ENCODE measurements around the gene DISP2. TPM values are rescaled to one million over a fixed set of nuclear protein-coding genes. Genes with fewer than 3 reads are reported as not detected.

Gene DISP2
- total RNA-seq, 3 donors from 2014 or later = under 0.01 to 0.88 (median under 0.01) TPM

DNA sequence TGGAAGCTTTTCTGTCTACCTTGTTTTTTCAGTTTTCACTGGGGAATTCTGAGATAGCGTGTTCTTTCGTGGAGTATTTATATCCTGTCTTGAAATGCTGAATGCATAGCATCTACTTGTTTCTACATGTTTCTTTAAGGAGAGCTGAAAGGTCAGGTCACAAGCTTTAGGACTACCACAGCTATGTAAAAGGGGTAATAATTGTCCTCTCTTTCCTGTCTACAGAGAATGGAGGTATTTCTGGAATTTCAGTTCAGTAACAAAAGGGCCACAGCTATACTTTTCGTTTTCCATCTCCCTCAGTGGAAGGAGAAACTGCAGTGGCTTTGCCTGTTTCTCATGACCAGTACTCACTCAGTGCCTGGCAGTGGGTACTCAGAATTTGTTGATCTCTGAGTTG lies 29.8 kb upstream of the DISP2 start:
- intact Hi-C loops (cut with DNase I; ENCODE audit: low total_unique reads) = no loop called here
- Histone ChIP-seq H3K36me3 (no peaks in the 10 kb centered on the region), H3K4me3 (no peak overlapping the region), H3K9me3 (no peaks in the 10 kb centered on the region), H3K27ac (no peak overlapping the region), H3K27me3 (no peaks in the 10 kb centered on the region), H3K4me1 (peaks cover 4 to 5% of the 10 kb centered on the region in 2 donors)
- no peak for TF ChIP-seq CTCF (IDR thresholded peaks at IDR 0.05)
- TF ChIP-seq POLR2A (IDR thresholded peaks at IDR 0.05) = no peak
- no peak for TF ChIP-seq POLR2AphosphoS5 (IDR thresholded peaks at IDR 0.05)
- DNase-seq (ENCODE audit: low spot score in 2 of 2) = no peak

DNA sequence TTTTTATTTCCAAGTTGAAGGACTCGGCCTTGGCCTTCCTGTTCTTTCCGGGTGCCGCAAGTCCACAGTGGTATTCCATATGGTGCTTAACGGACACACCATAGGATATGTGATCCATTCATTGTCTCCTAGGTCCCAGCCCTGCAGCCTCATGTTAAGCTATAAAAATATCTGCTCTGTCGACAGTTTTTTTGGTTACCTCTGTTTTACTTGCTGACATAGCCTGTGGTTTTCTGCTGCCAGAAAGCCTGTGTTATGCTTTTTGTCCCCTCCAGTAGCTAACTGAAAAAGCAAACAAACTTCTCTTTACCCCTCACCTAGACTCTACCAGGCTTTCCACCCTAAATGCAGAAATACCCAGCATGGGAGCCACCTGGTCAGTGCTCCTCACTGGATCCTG lies 29.3 kb upstream of the DISP2 start:
- Histone ChIP-seq H3K4me3 (no peak overlapping the region), H3K27ac (no peak overlapping the region)
- TF ChIP-seq CTCF (IDR thresholded peaks at IDR 0.05) = no peak
- TF ChIP-seq POLR2A (IDR thresholded peaks at IDR 0.05) = no peak
- TF ChIP-seq POLR2AphosphoS5 (IDR thresholded peaks at IDR 0.05) = no peak

DNA sequence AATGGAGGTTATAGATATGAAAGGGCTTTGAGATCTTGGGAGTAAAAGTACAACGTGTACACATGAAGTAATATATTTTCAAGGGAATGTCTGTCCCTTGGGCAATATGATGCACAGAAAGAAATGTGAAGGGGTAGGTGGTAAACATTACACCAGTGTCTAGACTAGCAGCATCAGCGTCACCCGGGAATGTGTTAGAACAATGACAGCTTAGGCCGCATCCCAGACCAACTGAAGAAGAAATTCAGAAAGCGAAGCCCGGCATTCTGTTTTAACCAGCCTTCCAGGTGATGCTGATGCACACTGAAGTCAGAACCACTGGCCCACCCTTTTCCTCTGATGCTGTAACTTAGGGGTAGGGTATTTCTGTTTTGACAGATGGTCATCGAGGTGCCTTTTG lies 28.2 kb upstream of the DISP2 start:
- no peak for TF ChIP-seq POLR2A (IDR thresholded peaks at IDR 0.05)
- Histone ChIP-seq H3K9me3 (no peaks in the 10 kb centered on the region), H3K4me1 (peaks cover 7 to 14% of the 10 kb centered on the region in 2 donors), H3K27ac (peak overlapping the region; percentile 40 to 43), H3K27me3 (no peaks in the 10 kb centered on the region), H3K36me3 (no peaks in the 10 kb centered on the region), H3K4me3 (no peak overlapping the region)
- intact Hi-C loops (cut with DNase I; ENCODE audit: low total_unique reads) = no loop called here
- no peak for DNase-seq (ENCODE audit: low spot score in 2 of 2)

More for the DNA sequence above, 29.3 kb upstream of the DISP2 start:
- Histone ChIP-seq H3K9me3 (no peaks in the 10 kb centered on the region), H3K36me3 (no peaks in the 10 kb centered on the region), H3K27me3 (no peaks in the 10 kb centered on the region), H3K4me1 (peaks cover 4 to 5% of the 10 kb centered on the region in 2 donors)
- DNase-seq (ENCODE audit: low spot score in 2 of 2) = no peak
- intact Hi-C loops (cut with DNase I; ENCODE audit: low total_unique reads) = no loop called here

DNA sequence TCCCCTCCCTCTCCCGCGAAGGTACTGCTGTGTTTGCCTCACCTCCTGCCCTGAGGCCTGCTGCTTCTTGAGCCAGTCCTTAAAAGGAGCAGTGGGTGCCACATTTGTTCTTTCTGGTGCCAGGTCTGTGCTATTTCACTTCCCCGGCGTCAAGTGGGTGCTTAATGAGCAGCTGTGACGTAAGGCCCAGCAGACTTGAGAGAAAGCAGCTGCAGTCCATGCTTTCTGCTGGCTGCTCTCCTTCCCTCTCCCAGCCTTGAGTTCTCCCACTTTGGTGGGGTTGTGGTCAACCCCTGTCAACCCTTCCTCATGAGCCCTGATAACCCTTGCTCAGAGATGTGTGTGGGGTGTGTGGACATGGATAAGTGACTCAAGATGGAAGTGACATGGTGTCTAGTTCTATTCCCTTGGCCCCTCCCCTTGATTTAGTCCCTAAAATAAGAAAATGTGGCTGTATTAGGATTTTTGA lies 27.6 kb upstream of the DISP2 start:
- Histone ChIP-seq H3K36me3 (no peaks in the 10 kb centered on the region), H3K27me3 (no peaks in the 10 kb centered on the region), H3K9me3 (no peaks in the 10 kb centered on the region), H3K4me3 (no peak overlapping the region), H3K4me1 (peaks cover 10 to 12% of the 10 kb centered on the region in 2 donors), H3K27ac (peak overlapping the region; percentile 40 to 43)
- intact Hi-C loops (cut with DNase I; ENCODE audit: low total_unique reads) = no loop called here
- DNase-seq (ENCODE audit: low spot score in 2 of 2) = peak in 1 of 2 donors; percentile 48
- TF ChIP-seq POLR2AphosphoS5 (IDR thresholded peaks at IDR 0.05) (no peak), CTCF (IDR thresholded peaks at IDR 0.05) (no peak), POLR2A (IDR thresholded peaks at IDR 0.05) (no peak)

- peak overlapping the region in 1 of 2 donors; percentile 43 for H3K27ac ChIP-seq
Measured at GRCh38 chr15:40331026-40331425, 27.0 kb upstream of the DISP2 start.

More at GRCh38 chr15:40331026-40331425, 27.0 kb upstream of the DISP2 start:
- DNase-seq (ENCODE audit: low spot score in 2 of 2) = no peak
- H3K27me3 ChIP-seq = no peaks in the 10 kb centered on the region
- no peak overlapping the region for H3K4me3 ChIP-seq
- H3K9me3 ChIP-seq = no peaks in the 10 kb centered on the region
- TF ChIP-seq POLR2A (IDR thresholded peaks at IDR 0.05) = no peak
- TF ChIP-seq CTCF (IDR thresholded peaks at IDR 0.05) = no peak
- no peak for TF ChIP-seq POLR2AphosphoS5 (IDR thresholded peaks at IDR 0.05)
- intact Hi-C loops (cut with DNase I; ENCODE audit: low total_unique reads) = no loop called here
- peaks cover 16 to 17% of the 10 kb centered on the region in 2 donors for H3K4me1 ChIP-seq
- H3K36me3 ChIP-seq = no peaks in the 10 kb centered on the region

Measured in breast epithelium (tissue), 4 donors.